Gastrocnemius medialis (tissue), 4 donors: ENCODE measurements around the gene PPFIBP1. TPM values are rescaled to one million over a fixed set of nuclear protein-coding genes. Genes with fewer than 3 reads are reported as not detected.
A peak's percentile ranks its signal among the peaks of the same experiment; 100 is the strongest.
"Not testable (repeated sequence)": the region's sequence is repeated elsewhere in the genome, so short reads cannot be mapped to it uniquely, and the experiment has no call there.

Experiments
- ATAC-seq, 2 donors: fragments of 150-250 bp; one replicate each; pipeline ENCODE4 v1.9.1; 2016
- DNase-seq, 2 donors: peaks; one replicate each; pipeline ENCODE4 v3.0.0-alpha.2; 2019
- H3K27ac ChIP-seq, 4 donors: fragments of 200-600 bp; sonication (generic); 1 replicate in 1 of 4; 2 replicates in 3 of 4; pipeline ENCODE4 v1.5.1; 2016 to 2018; ENCODE audit warnings: mild to moderate bottlenecking in 2 of 4, moderate library complexity in 1 of 4
- H3K27me3 ChIP-seq, 3 donors: fragments of 200-600 bp; sonication (generic) in 2 of 3; 1 replicate in 1 of 3; 2 replicates in 2 of 3; pipeline versions ENCODE4 v1.5.1 to v1.6.0; 2016 to 2019; ENCODE audit warnings: mild to moderate bottlenecking in 1 of 3, moderate library complexity in 1 of 3
- H3K36me3 ChIP-seq, 2 donors: fragments of 200-600 bp; sonication (generic) in 1 of 2; one replicate each; pipeline ENCODE4 v1.5.1; 2017 to 2018
- H3K4me1 ChIP-seq, 2 donors: fragments of 200-600 bp; sonication (generic) in 1 of 2; one replicate each; pipeline ENCODE4 v1.5.1; 2016 to 2017; ENCODE audit warnings: mild to moderate bottlenecking in 2 of 2
- H3K4me3 ChIP-seq, 4 donors: fragments of 200-600 bp; sonication (generic) in 3 of 4; 1 replicate in 1 of 4; 2 replicates in 3 of 4; pipeline ENCODE4 v1.5.1; 2016 to 2019; ENCODE audit warnings: mild to moderate bottlenecking in 2 of 4
- H3K9me3 ChIP-seq, 3 donors: fragments of 200-600 bp; sonication (generic) in 2 of 3; 1 replicate in 1 of 3; 2 replicates in 2 of 3; pipeline ENCODE4 v1.5.1; 2016 to 2019
- POLR2A ChIP-seq, 2 donors: fragments of 450-650 bp; IDR thresholded peaks; one replicate each; pipeline ENCODE4 v1.6.1; 2017; ENCODE audit warnings: antibody characterized with exemption in 2 of 2, mild to moderate bottlenecking in 2 of 2, moderate library complexity in 2 of 2
- in situ Hi-C, 4 donors: fragments of 200-750 bp; cut with MboI; loops; one replicate each; pipeline versions ENCODE4 v1.15.0 to v1.8.0; 2017; ENCODE audit warnings: low sequenced_read_pairs in 4 of 4
- intact Hi-C: fragments of 100-400 bp; cut with DNase I; formaldehyde crosslinking; loops from one replicate; pipeline ENCODE4 v1.15.1; 2023; ENCODE audit warnings: low total_unique reads
- total RNA-seq, 4 donors: library from RNA; depleted of rRNA; stranded (reverse); fragments of >200 nt; gene quantifications; one replicate each; pipeline versions ENCODE4 v1.1.0 to v1.2.3, GENCODE V29; 2016
- TF ChIP-seq, protein P1 (sequence below), 5 experiments: fragments of 450-650 bp in 3 of 5; fragments of 200-600 bp in 2 of 5; sonication (generic) in 2 of 5; IDR thresholded peaks in 4 of 5; conservative IDR thresholded peaks in 1 of 5; 1 replicate in 4 of 5; 2 replicates in 1 of 5; pipeline ENCODE4 v1.5.1; 2016 to 2019; ENCODE audit warnings: antibody characterized with exemption in 5 of 5, mild to moderate bottlenecking in 3 of 5, moderate library complexity in 3 of 5

Gene PPFIBP1
- total RNA-seq, 4 donors from 2014 or later, result 18.3 to 33.2 (median 27.4) TPM

DNA sequence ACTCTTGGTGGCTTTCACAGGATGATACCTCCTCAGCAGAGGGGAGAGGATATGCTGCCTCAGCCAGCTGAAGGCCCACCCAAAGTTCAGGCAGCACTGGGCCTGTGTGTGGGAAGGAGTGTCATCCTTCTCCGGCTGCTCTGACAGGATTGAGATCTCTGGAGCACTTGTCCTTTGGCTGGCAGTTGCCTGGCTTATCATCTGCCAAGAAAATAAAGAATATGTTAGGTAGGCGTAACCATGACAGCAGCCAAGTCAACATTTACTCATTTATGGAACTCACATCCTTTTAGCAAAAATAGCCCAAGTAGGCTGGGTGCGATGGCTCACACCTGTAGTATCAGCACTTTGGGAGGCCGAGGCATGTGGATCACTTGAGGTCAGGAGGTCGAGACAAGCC, 68.5 kb downstream of the PPFIBP1 start:
- Histone ChIP-seq H3K4me3 (no peak overlapping the region), H3K4me1 (peaks cover 13 to 14% of the 10 kb centered on the region in 2 donors), H3K27ac (peak overlapping the region in 2 of 4 donors; percentile 1 to 57), H3K9me3 (no peaks in the 10 kb centered on the region), H3K27me3 (no peaks in the 10 kb centered on the region), H3K36me3 (no peaks in the 10 kb centered on the region)
- DNase-seq (peak in 1 of 2 donors; percentile 13), ATAC-seq (no peak)
- in situ Hi-C loops, result no loop called here
- intact Hi-C loops, result no loop called here
- no peak for TF ChIP-seq POLR2A (IDR thresholded peaks at IDR 0.05)
- TF ChIP-seq, protein P1, sequence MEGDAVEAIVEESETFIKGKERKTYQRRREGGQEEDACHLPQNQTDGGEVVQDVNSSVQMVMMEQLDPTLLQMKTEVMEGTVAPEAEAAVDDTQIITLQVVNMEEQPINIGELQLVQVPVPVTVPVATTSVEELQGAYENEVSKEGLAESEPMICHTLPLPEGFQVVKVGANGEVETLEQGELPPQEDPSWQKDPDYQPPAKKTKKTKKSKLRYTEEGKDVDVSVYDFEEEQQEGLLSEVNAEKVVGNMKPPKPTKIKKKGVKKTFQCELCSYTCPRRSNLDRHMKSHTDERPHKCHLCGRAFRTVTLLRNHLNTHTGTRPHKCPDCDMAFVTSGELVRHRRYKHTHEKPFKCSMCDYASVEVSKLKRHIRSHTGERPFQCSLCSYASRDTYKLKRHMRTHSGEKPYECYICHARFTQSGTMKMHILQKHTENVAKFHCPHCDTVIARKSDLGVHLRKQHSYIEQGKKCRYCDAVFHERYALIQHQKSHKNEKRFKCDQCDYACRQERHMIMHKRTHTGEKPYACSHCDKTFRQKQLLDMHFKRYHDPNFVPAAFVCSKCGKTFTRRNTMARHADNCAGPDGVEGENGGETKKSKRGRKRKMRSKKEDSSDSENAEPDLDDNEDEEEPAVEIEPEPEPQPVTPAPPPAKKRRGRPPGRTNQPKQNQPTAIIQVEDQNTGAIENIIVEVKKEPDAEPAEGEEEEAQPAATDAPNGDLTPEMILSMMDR (IDR thresholded peaks at IDR 0.05 in 4 of 5, conservative IDR thresholded peaks at IDR 0.05 in 1 of 5), result no peak

DNA sequence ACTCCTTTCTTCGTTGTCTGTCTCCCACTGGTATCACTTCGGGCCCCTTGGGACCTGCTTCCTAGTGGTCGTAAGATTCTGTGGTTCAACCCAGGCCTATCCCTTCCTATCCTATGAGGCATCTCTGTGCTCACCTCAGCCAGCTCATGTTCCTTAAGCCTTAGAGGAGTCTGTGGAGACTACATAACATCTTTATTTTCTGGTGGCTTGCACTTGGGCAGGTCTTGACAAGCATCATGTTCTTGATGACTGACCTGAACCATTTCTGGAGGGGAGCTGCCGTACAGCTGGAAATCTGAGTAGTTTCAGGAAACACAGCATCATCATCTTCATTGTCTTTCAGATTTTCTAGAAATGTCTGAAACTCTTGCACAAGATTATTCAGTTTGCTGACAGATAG, 69.3 kb downstream of the PPFIBP1 start:
- Histone ChIP-seq H3K27me3 (no peaks in the 10 kb centered on the region), H3K36me3 (no peaks in the 10 kb centered on the region), H3K4me1 (peaks cover 13 to 14% of the 10 kb centered on the region in 2 donors), H3K4me3 (no peak overlapping the region), H3K27ac (peak overlapping the region; percentile 0 to 57 (median 35)), H3K9me3 (no peaks in the 10 kb centered on the region)
- TF ChIP-seq, protein P1 (IDR thresholded peaks at IDR 0.05 in 4 of 5, conservative IDR thresholded peaks at IDR 0.05 in 1 of 5), result no peak
- no peak for TF ChIP-seq POLR2A (IDR thresholded peaks at IDR 0.05)
- no peak for DNase-seq
- intact Hi-C loops (no loop called here), in situ Hi-C loops (no loop called here)
- no peak for ATAC-seq

DNA sequence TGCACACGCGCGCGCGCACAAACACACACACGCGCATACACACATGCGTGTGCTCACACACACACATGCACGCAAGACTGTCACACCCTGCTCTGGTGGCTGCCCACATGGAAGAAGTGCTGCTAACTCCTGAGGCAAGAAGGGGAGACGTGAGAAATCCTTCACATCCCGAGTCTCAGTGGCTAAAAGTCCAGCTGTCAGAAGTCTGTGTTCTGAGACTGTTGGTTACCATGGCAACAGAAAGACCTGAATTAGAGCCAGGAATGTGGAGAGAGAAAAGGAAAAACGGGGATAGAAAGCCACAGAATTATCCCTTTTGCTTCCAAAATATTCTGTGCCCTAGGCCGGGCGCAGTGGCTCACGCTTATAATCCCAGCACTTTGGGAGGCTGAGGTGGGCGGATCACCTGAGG, 71.2 kb downstream of the PPFIBP1 start:
- peak; percentile 78 to 79 for ATAC-seq
- Histone ChIP-seq H3K4me1 (peaks cover 13 to 17% of the 10 kb centered on the region in 2 donors), H3K9me3 (no peaks in the 10 kb centered on the region), H3K36me3 (no peaks in the 10 kb centered on the region), H3K4me3 (no peak overlapping the region), H3K27me3 (no peaks in the 10 kb centered on the region), H3K27ac (peak overlapping the region in 2 of 4 donors; percentile 2 to 46)
- TF ChIP-seq POLR2A (IDR thresholded peaks at IDR 0.05), result no peak
- TF ChIP-seq, protein P1 (IDR thresholded peaks at IDR 0.05 in 4 of 5, conservative IDR thresholded peaks at IDR 0.05 in 1 of 5), result no peak
- DNase-seq, result peak; percentile 17 to 25
- in situ Hi-C loops, result no loop called here
- intact Hi-C loops, result no loop called here

DNA sequence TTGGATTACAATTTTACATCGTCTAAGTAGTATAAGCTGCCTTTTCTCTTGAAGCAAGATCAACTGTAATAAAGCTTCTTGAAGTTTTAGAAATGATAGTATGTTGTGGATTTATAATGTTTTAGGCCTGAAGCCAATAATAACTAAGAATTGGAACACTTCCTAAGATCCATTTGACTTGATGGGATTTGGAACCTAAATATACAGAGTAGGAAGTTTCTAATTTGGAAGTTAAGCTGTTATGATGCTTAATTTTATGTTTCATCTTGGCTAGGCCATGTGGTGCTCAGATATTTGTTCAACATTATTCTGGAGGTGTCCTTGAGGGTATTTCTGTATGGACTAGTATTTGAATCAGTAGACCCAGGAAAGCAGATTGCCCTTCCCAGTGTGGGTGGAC, 74.9 kb downstream of the PPFIBP1 start:
- H3K4me3 ChIP-seq, ATAC-seq, H3K9me3 ChIP-seq, in situ Hi-C loops, intact Hi-C loops, H3K27ac ChIP-seq, DNase-seq, H3K27me3 ChIP-seq, H3K36me3 ChIP-seq: not testable (repeated sequence)
- peaks cover 4 to 16% of the 10 kb centered on the region in 2 donors for H3K4me1 ChIP-seq

DNA sequence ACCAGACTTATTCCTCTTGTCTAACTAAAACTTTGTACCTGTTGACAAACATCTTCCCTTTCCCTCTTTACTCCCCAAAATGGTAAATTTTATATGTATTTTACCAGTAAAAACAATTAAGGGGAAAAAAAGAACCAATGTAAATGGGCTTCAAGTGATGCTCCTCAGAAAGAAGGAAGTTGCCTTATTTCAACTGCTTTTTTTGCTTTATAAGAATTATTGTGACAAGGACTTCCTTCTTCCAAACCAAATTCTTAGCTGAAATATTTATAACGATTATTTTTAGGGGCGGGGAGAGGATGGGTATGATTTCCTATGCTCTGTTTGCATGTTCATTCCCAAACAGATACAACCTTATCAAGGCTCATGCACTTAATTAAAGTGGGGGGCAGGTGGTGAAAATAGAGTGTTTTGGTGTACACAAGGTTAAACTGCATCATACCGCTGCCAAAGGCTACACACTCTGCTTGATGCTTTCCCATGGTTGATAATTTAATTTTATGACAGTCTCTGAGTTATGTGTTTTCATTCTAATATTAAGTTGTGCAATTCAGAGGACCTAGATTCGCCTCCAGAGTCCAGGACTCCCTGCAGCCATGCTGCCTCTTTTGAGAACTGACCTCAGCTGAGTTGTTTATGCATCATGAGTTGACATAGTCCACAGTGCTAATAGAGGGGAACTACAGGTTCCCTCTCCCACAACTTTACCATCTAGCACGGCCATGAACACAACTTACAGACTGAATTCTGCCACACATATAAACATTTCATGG, 77.2 kb downstream of the PPFIBP1 start:
- H3K4me3 ChIP-seq, H3K36me3 ChIP-seq, DNase-seq, in situ Hi-C loops, H3K9me3 ChIP-seq, intact Hi-C loops, H3K27me3 ChIP-seq, H3K27ac ChIP-seq: not testable (repeated sequence)
- peaks cover 9 to 16% of the 10 kb centered on the region in 2 donors for H3K4me1 ChIP-seq
- peak in 1 of 2 donors; percentile 58 for ATAC-seq
